ENCODE measurements around the gene CST1. TPM values are rescaled to one million over a fixed set of nuclear protein-coding genes. Genes with fewer than 3 reads are reported as not detected.

CST1 gene
- not detected in 2 replicates for total RNA-seq

GRCh38 chr20:23750786-23751185, at the start of gene CST1:
TSS of gene CST1 (minus strand) at chr20:23750935. CDS start at chr20:23750866, 69 bp downstream.

Other genes with a start within 250 kb of the CST1 start
- not detected in 2 replicates for gene CST9L, start 182.5 kb downstream of the CST1 start, total RNA-seq
- not detected in 2 replicates for gene CST9, start 145.0 kb downstream of the CST1 start, total RNA-seq
- gene CST3, start 113.0 kb downstream of the CST1 start, total RNA-seq, result 353 and 458 TPM in 2 replicates
- not detected in 2 replicates for gene CST4, start 61.9 kb downstream of the CST1 start, total RNA-seq
- not detected in 2 replicates for gene CST2, start 75.8 kb upstream of the CST1 start, total RNA-seq
- gene CST5, start 128.8 kb upstream of the CST1 start, total RNA-seq, result not detected in 2 replicates
- gene GGTLC1, start 237.8 kb upstream of the CST1 start, total RNA-seq, result not detected in 2 replicates